ENCODE results near the gene MAP7D3. TPM values are rescaled to one million over a fixed set of nuclear protein-coding genes. Genes with fewer than 3 reads are reported as not detected.

MAP7D3 gene
- total and polyA plus RNA-seq, 2 donors (not counting 1 experiment from before 2014, with no cell fraction given): 19.0 to 30.7 TPM

DNA sequence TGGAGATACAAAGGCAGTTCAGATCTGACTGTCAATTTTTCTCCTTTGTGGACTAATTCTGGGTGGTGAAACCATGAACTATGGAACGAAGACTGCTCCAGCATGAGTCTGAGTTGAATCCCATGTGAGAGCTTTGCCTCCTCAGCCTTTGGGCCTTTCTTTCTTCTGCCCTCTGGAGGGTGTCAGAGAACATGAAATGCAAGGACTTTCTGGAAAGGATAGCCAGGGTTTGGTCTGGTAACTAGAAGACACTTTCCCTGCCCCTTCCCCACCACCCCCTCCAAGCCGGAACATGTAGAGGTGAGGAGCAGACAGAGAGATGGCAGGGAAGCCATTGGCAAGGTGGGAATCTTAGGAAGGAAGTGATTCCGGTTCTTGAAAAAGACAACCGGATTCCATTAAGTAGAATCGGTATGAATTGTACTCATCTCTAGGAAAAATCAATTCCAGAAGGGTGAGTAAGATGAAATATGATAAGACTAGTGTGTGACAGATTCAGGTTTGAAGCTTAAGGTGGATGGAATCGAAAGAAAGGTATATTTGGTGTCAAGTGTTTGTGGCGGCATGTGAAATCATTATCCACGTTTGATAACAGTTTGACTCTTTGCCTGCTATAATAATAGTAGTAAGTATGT is 84.9 kb downstream of the MAP7D3 start:
- no peaks in the 10 kb centered on the region for H3K36me3 ChIP-seq (ENCODE audit: control insufficient read depth, insufficient read depth, low read length)
- H3K4me1 ChIP-seq (ENCODE audit: control insufficient read depth, extremely low read depth, insufficient read depth, low read length): peaks cover 28% of the 10 kb centered on the region
- TF ChIP-seq, protein P1, sequence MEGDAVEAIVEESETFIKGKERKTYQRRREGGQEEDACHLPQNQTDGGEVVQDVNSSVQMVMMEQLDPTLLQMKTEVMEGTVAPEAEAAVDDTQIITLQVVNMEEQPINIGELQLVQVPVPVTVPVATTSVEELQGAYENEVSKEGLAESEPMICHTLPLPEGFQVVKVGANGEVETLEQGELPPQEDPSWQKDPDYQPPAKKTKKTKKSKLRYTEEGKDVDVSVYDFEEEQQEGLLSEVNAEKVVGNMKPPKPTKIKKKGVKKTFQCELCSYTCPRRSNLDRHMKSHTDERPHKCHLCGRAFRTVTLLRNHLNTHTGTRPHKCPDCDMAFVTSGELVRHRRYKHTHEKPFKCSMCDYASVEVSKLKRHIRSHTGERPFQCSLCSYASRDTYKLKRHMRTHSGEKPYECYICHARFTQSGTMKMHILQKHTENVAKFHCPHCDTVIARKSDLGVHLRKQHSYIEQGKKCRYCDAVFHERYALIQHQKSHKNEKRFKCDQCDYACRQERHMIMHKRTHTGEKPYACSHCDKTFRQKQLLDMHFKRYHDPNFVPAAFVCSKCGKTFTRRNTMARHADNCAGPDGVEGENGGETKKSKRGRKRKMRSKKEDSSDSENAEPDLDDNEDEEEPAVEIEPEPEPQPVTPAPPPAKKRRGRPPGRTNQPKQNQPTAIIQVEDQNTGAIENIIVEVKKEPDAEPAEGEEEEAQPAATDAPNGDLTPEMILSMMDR (conservative IDR thresholded peaks at IDR 0.05 in 1 of 2, IDR thresholded peaks at IDR 0.05 in 1 of 2; ENCODE audit: low read depth in 1 of 2, low read length in 2 of 2): peak; percentile 41 to 58
- TF ChIP-seq EZH2 (IDR thresholded peaks at IDR 0.05; ENCODE audit: low read length, missing control alignments): no peak
- peak; percentile 40 to 70 for DNase-seq (ENCODE audit: low read depth in 2 of 2)
- H2AFZ ChIP-seq (ENCODE audit: low read length): no peak overlapping the region
- H3K27ac ChIP-seq (ENCODE audit: insufficient read depth, low read length): peak overlapping the region; percentile 8
- H3K27me3 ChIP-seq (ENCODE audit: control insufficient read depth, insufficient read depth, low read length): no peaks in the 10 kb centered on the region
- H4K20me1 ChIP-seq (ENCODE audit: control insufficient read depth, extremely low read depth, insufficient read depth, low read length): no peaks in the 10 kb centered on the region
- no peaks in the 10 kb centered on the region for H3K9me3 ChIP-seq (ENCODE audit: control insufficient read depth, insufficient read depth, low read depth, low read length)
- H3K4me3 ChIP-seq (replicated peaks in 1 of 4; ENCODE audit: control extremely low read depth in 1 of 4, insufficient read depth in 1 of 4, low read depth in 3 of 4, low read length in 4 of 4): no peak overlapping the region
- H3K9ac ChIP-seq (ENCODE audit: insufficient read depth, low read length): no peak overlapping the region
- H3K4me2 ChIP-seq (ENCODE audit: extremely low read depth, insufficient read depth, low read length): peak overlapping the region; percentile 20
- peaks cover 5% of the 10 kb centered on the region for H3K79me2 ChIP-seq (ENCODE audit: control insufficient read depth, insufficient read depth, low read length)

DNA sequence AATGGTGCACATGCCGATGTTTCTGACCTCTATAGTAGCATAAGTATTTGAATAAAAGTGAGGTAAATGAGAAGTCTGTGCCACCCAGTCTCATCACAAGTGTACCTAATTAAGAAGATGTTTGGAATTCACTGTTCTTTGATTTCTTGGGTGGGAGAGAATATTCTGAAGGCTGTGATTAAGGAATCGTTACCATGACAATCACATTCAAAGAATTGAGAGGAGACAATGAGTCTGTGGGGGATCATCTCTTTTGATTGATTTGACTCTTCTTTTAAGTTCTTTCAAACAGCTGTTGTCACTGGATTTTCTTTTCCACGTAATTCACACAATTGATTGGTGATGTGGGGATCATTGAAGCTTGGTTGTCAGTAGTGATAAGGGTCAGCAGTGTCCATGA is 85.8 kb downstream of the MAP7D3 start:
- Histone ChIP-seq H2AFZ (ENCODE audit: low read length) (no peak overlapping the region), H3K27ac (ENCODE audit: insufficient read depth, low read length) (no peak overlapping the region), H4K20me1 (ENCODE audit: control insufficient read depth, extremely low read depth, insufficient read depth, low read length) (no peaks in the 10 kb centered on the region)

DNA sequence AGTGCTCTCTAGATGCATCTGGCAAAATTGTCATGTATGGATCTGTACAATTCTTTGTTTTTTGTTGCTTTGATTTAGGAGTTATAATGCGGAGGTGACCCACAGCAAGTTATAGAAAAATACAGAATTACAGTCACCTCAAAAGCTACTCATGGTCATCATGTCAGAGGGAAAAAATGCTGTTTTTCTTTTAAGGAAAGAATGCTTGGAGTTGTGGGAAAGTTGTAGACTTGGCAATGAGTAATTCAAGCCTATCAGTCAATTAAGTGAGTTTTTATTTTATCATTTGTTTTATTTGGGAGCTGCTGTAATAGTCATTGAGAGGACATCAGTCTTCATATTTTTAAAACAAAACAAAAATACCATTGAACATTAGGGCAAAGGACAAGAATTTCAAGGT is 87.5 kb downstream of the MAP7D3 start:
- H3K27me3 ChIP-seq (ENCODE audit: control insufficient read depth, insufficient read depth, low read length): no peaks in the 10 kb centered on the region
- H4K20me1 ChIP-seq (ENCODE audit: control insufficient read depth, extremely low read depth, insufficient read depth, low read length): no peaks in the 10 kb centered on the region
- peaks cover 13% of the 10 kb centered on the region for H3K4me1 ChIP-seq (ENCODE audit: control insufficient read depth, extremely low read depth, insufficient read depth, low read length)
- H3K9ac ChIP-seq (ENCODE audit: insufficient read depth, low read length): no peak overlapping the region
- peaks cover 9% of the 10 kb centered on the region for H3K79me2 ChIP-seq (ENCODE audit: control insufficient read depth, insufficient read depth, low read length)
- no peak overlapping the region for H2AFZ ChIP-seq (ENCODE audit: low read length)
- TF ChIP-seq, protein P1 (conservative IDR thresholded peaks at IDR 0.05 in 1 of 2, IDR thresholded peaks at IDR 0.05 in 1 of 2; ENCODE audit: low read depth in 1 of 2, low read length in 2 of 2): no peak
- no peak for TF ChIP-seq EZH2 (IDR thresholded peaks at IDR 0.05; ENCODE audit: low read length, missing control alignments)
- H3K36me3 ChIP-seq (ENCODE audit: control insufficient read depth, insufficient read depth, low read length): no peaks in the 10 kb centered on the region
- H3K4me2 ChIP-seq (ENCODE audit: extremely low read depth, insufficient read depth, low read length): no peak overlapping the region
- H3K4me3 ChIP-seq (replicated peaks in 1 of 4; ENCODE audit: control extremely low read depth in 1 of 4, insufficient read depth in 1 of 4, low read depth in 3 of 4, low read length in 4 of 4): no peak overlapping the region
- peak in 1 of 2 donors; percentile 66 for DNase-seq (ENCODE audit: low read depth in 2 of 2)
- no peaks in the 10 kb centered on the region for H3K9me3 ChIP-seq (ENCODE audit: control insufficient read depth, insufficient read depth, low read depth, low read length)
- H3K27ac ChIP-seq (ENCODE audit: insufficient read depth, low read length): no peak overlapping the region

More for the DNA sequence above, 85.8 kb downstream of the MAP7D3 start:
- Histone ChIP-seq H3K4me3 (replicated peaks in 1 of 4; ENCODE audit: control extremely low read depth in 1 of 4, insufficient read depth in 1 of 4, low read depth in 3 of 4, low read length in 4 of 4) (no peak overlapping the region), H3K9ac (ENCODE audit: insufficient read depth, low read length) (no peak overlapping the region), H3K4me2 (ENCODE audit: extremely low read depth, insufficient read depth, low read length) (no peak overlapping the region), H3K36me3 (ENCODE audit: control insufficient read depth, insufficient read depth, low read length) (no peaks in the 10 kb centered on the region), H3K27me3 (ENCODE audit: control insufficient read depth, insufficient read depth, low read length) (no peaks in the 10 kb centered on the region), H3K9me3 (ENCODE audit: control insufficient read depth, insufficient read depth, low read depth, low read length) (no peaks in the 10 kb centered on the region), H3K4me1 (ENCODE audit: control insufficient read depth, extremely low read depth, insufficient read depth, low read length) (peaks cover 20% of the 10 kb centered on the region), H3K79me2 (ENCODE audit: control insufficient read depth, insufficient read depth, low read length) (peaks cover 5% of the 10 kb centered on the region)
- TF ChIP-seq, protein P1 (conservative IDR thresholded peaks at IDR 0.05 in 1 of 2, IDR thresholded peaks at IDR 0.05 in 1 of 2; ENCODE audit: low read depth in 1 of 2, low read length in 2 of 2): no peak
- DNase-seq (ENCODE audit: low read depth in 2 of 2): no peak

Other genes starting within 250 kb of the MAP7D3 start
- gene FHL1, start 103.9 kb downstream of the MAP7D3 start, total RNA-seq: 127 and 180 TPM in 2 replicates
- gene FHL1, start 103.9 kb downstream of the MAP7D3 start, polyA plus RNA-seq: 311 and 627 TPM in 2 replicates
- gene ADGRG4, start 49.6 kb upstream of the MAP7D3 start, total RNA-seq: not detected in 2 replicates
- 0.03 TPM in 1 of 2 replicates, not detected in the other for gene ADGRG4, start 49.6 kb upstream of the MAP7D3 start, polyA plus RNA-seq
- not detected in 2 replicates for gene BRS3, start 236.5 kb upstream of the MAP7D3 start, total RNA-seq
- not detected in 2 replicates for gene BRS3, start 236.5 kb upstream of the MAP7D3 start, polyA plus RNA-seq
- 33.2 and 35.2 TPM in 2 replicates for gene HTATSF1, start 246.2 kb upstream of the MAP7D3 start, total RNA-seq
- gene HTATSF1, start 246.2 kb upstream of the MAP7D3 start, polyA plus RNA-seq: 0.66 and 0.98 TPM in 2 replicates